Stimulated activated naive CD8-positive, alpha-beta T cell treated with anti-CD3 and anti-CD28 coated beads, Interleukin-15, Interleukin-2, amounts not matched to agents 100 ng/mL and 50 ng/mL, for 24 hours (primary cell): ENCODE results near the gene PUDP.

Experiments
- H3K27ac Mint-ChIP-seq: one replicate; pipeline ENCODE4 v1.8.0; 2021; ENCODE audit warnings: mild to moderate bottlenecking, mixed read lengths
- H3K27me3 Mint-ChIP-seq: one replicate; pipeline ENCODE4 v1.8.0; 2021; ENCODE audit warnings: mixed read lengths
- H3K36me3 Mint-ChIP-seq: one replicate; pipeline ENCODE4 v1.8.0; 2021; ENCODE audit warnings: low read depth, mixed read lengths
- H3K4me1 Mint-ChIP-seq: one replicate; pipeline ENCODE4 v1.8.0; 2021; ENCODE audit warnings: low read depth, mixed read lengths
- H3K4me3 Mint-ChIP-seq: one replicate; pipeline ENCODE4 v1.8.0; 2021; ENCODE audit warnings: mild to moderate bottlenecking, mixed read lengths
- H3K9me3 Mint-ChIP-seq: one replicate; pipeline ENCODE4 v1.8.0; 2021; ENCODE audit warnings: mixed read lengths

Gene PUDP

GRCh38 chrX:7082556-7082955 is 65.4 kb downstream of the PUDP start:
- Mint-ChIP-seq H3K27me3 (no peaks in the 10 kb centered on the region), H3K36me3 (peaks cover 3% of the 10 kb centered on the region), H3K4me3 (no peak overlapping the region), H3K4me1 (peaks cover 58% of the 10 kb centered on the region), H3K9me3 (no peaks in the 10 kb centered on the region), H3K27ac (no peak overlapping the region)

GRCh38 chrX:7077241-7078230 is 70.4 kb downstream of the PUDP start:
- H3K4me3 Mint-ChIP-seq = no peak overlapping the region
- peaks cover 4% of the 10 kb centered on the region for H3K36me3 Mint-ChIP-seq
- H3K27me3 Mint-ChIP-seq = no peaks in the 10 kb centered on the region
- peaks cover 27% of the 10 kb centered on the region for H3K4me1 Mint-ChIP-seq
- H3K9me3 Mint-ChIP-seq = no peaks in the 10 kb centered on the region
- H3K27ac Mint-ChIP-seq = no peak overlapping the region

GRCh38 chrX:7076245-7076661 is 71.7 kb downstream of the PUDP start:
- Mint-ChIP-seq H3K27ac (no peak overlapping the region), H3K9me3 (no peaks in the 10 kb centered on the region), H3K4me3 (no peak overlapping the region), H3K27me3 (no peaks in the 10 kb centered on the region), H3K36me3 (peaks cover 4% of the 10 kb centered on the region), H3K4me1 (peaks cover 15% of the 10 kb centered on the region)

- Mint-ChIP-seq H3K4me1 (peaks cover 18% of the 10 kb centered on the region), H3K4me3 (no peak overlapping the region), H3K27ac (no peak overlapping the region), H3K27me3 (no peaks in the 10 kb centered on the region), H3K9me3 (no peaks in the 10 kb centered on the region), H3K36me3 (peaks cover 4% of the 10 kb centered on the region)
These were observed 73.1 kb downstream of the PUDP start for GRCh38 chrX:7074908-7075204.

- Mint-ChIP-seq H3K36me3 (peaks cover 4% of the 10 kb centered on the region), H3K9me3 (no peaks in the 10 kb centered on the region), H3K4me1 (peaks cover 23% of the 10 kb centered on the region), H3K27me3 (no peaks in the 10 kb centered on the region), H3K27ac (no peak overlapping the region), H3K4me3 (no peak overlapping the region)
These were observed 73.6 kb downstream of the PUDP start for GRCh38 chrX:7074148-7074907.

- Mint-ChIP-seq H3K27me3 (no peaks in the 10 kb centered on the region), H3K36me3 (peaks cover 11% of the 10 kb centered on the region), H3K4me3 (no peak overlapping the region), H3K27ac (no peak overlapping the region), H3K4me1 (peaks cover 33% of the 10 kb centered on the region), H3K9me3 (no peaks in the 10 kb centered on the region)
These were observed 74.6 kb downstream of the PUDP start for GRCh38 chrX:7073336-7073735.

GRCh38 chrX:7072856-7073255 is 75.1 kb downstream of the PUDP start:
- Mint-ChIP-seq H3K27me3 (no peaks in the 10 kb centered on the region), H3K27ac (no peak overlapping the region), H3K4me3 (no peak overlapping the region), H3K4me1 (peaks cover 37% of the 10 kb centered on the region), H3K9me3 (no peaks in the 10 kb centered on the region), H3K36me3 (peaks cover 13% of the 10 kb centered on the region)

- H3K27ac Mint-ChIP-seq = no peak overlapping the region
- H3K4me3 Mint-ChIP-seq = no peak overlapping the region
- H3K4me1 Mint-ChIP-seq = peaks cover 29% of the 10 kb centered on the region
- no peaks in the 10 kb centered on the region for H3K9me3 Mint-ChIP-seq
- H3K27me3 Mint-ChIP-seq = no peaks in the 10 kb centered on the region
- peaks cover 17% of the 10 kb centered on the region for H3K36me3 Mint-ChIP-seq
These were observed 76.6 kb downstream of the PUDP start for GRCh38 chrX:7071390-7071789.

GRCh38 chrX:7069556-7069955 is 78.4 kb downstream of the PUDP start:
- Mint-ChIP-seq H3K27ac (no peak overlapping the region), H3K36me3 (peaks cover 16% of the 10 kb centered on the region), H3K9me3 (no peaks in the 10 kb centered on the region), H3K4me1 (peaks cover 24% of the 10 kb centered on the region), H3K27me3 (no peaks in the 10 kb centered on the region), H3K4me3 (no peak overlapping the region)

- H3K9me3 Mint-ChIP-seq = no peaks in the 10 kb centered on the region
- H3K36me3 Mint-ChIP-seq = peaks cover 13% of the 10 kb centered on the region
- H3K4me3 Mint-ChIP-seq = no peak overlapping the region
- no peak overlapping the region for H3K27ac Mint-ChIP-seq
- peaks cover 22% of the 10 kb centered on the region for H3K4me1 Mint-ChIP-seq
- no peaks in the 10 kb centered on the region for H3K27me3 Mint-ChIP-seq
These were observed 79.0 kb downstream of the PUDP start for GRCh38 chrX:7068939-7069367.

- H3K4me3 Mint-ChIP-seq = no peak overlapping the region
- no peaks in the 10 kb centered on the region for H3K9me3 Mint-ChIP-seq
- peaks cover 28% of the 10 kb centered on the region for H3K4me1 Mint-ChIP-seq
- H3K36me3 Mint-ChIP-seq = peaks cover 17% of the 10 kb centered on the region
- H3K27me3 Mint-ChIP-seq = no peaks in the 10 kb centered on the region
- no peak overlapping the region for H3K27ac Mint-ChIP-seq
These were observed 80.7 kb downstream of the PUDP start for GRCh38 chrX:7067256-7067655.

GRCh38 chrX:7065473-7065872 is 82.5 kb downstream of the PUDP start:
- no peak overlapping the region for H3K4me3 Mint-ChIP-seq
- no peaks in the 10 kb centered on the region for H3K9me3 Mint-ChIP-seq
- no peak overlapping the region for H3K27ac Mint-ChIP-seq
- H3K36me3 Mint-ChIP-seq = peaks cover 17% of the 10 kb centered on the region
- peaks cover 30% of the 10 kb centered on the region for H3K4me1 Mint-ChIP-seq
- H3K27me3 Mint-ChIP-seq = no peaks in the 10 kb centered on the region

GRCh38 chrX:7062903-7063302 is 85.0 kb downstream of the PUDP start:
- Mint-ChIP-seq H3K27ac (no peak overlapping the region), H3K4me3 (no peak overlapping the region), H3K36me3 (peaks cover 12% of the 10 kb centered on the region), H3K27me3 (no peaks in the 10 kb centered on the region), H3K9me3 (no peaks in the 10 kb centered on the region), H3K4me1 (peaks cover 23% of the 10 kb centered on the region)

GRCh38 chrX:7062276-7062675 is 85.7 kb downstream of the PUDP start:
- Mint-ChIP-seq H3K9me3 (no peaks in the 10 kb centered on the region), H3K27ac (no peak overlapping the region), H3K36me3 (peaks cover 16% of the 10 kb centered on the region), H3K4me3 (no peak overlapping the region), H3K4me1 (peaks cover 23% of the 10 kb centered on the region), H3K27me3 (no peaks in the 10 kb centered on the region)

- Mint-ChIP-seq H3K9me3 (no peaks in the 10 kb centered on the region), H3K27me3 (no peaks in the 10 kb centered on the region), H3K36me3 (peaks cover 15% of the 10 kb centered on the region), H3K27ac (no peak overlapping the region), H3K4me1 (peaks cover 26% of the 10 kb centered on the region), H3K4me3 (no peak overlapping the region)
These were observed 86.5 kb downstream of the PUDP start for GRCh38 chrX:7061429-7061828.
